HepG2 (cell line): Measurements from ENCODE around the gene IARS2. TPM values are rescaled to one million over a fixed set of nuclear protein-coding genes. Genes with fewer than 3 reads are reported as not detected.

Experiments used
- AGO2 ChIP-seq: fragments of 200-400 bp; formaldehyde crosslinking; optimal IDR thresholded peaks from 2 replicates; pipeline ENCODE3; 2017; ENCODE audit warnings: mild to moderate bottlenecking, low read depth, low read length, moderate library complexity
- CENPX ChIP-seq: sonication (generic); formaldehyde crosslinking; IDR thresholded peaks from 2 replicates; pipeline ENCODE4 v1.9.0; 2021; ENCODE audit warnings: mild to moderate bottlenecking, missing genetic modification reagents, moderate library complexity
- ELF3 ChIP-seq: IDR thresholded peaks from 2 replicates; pipeline ENCODE4 v1.6.1; 2016; ENCODE audit warnings: missing genetic modification reagents, missing compliant biosample characterization
- HOXA5 ChIP-seq: sonication (generic); formaldehyde crosslinking; IDR thresholded peaks from 2 replicates; pipeline ENCODE4 v1.4.0; 2020; ENCODE audit warnings: missing genetic modification reagents
- IKZF4 ChIP-seq: sonication (generic); formaldehyde crosslinking; IDR thresholded peaks from 2 replicates; pipeline ENCODE4 v1.5.1; 2020; ENCODE audit warnings: borderline replicate concordance, mild to moderate bottlenecking, low read depth, missing genetic modification reagents; ENCODE audit errors: not compliant biosample characterization
- MYC ChIP-seq: sonication (generic); formaldehyde crosslinking; IDR thresholded peaks from 2 replicates; pipeline ENCODE4 v1.9.0; 2021; ENCODE audit warnings: missing genetic modification reagents, borderline replicate concordance
- NFE2L2 ChIP-seq: fragments of 150-350 bp; IDR thresholded peaks from 2 replicates; pipeline ENCODE4 v1.6.1; 2014; ENCODE audit warnings: low read length
- NFKB2 ChIP-seq: sonication (generic); formaldehyde crosslinking; IDR thresholded peaks from 2 replicates; pipeline ENCODE4 v1.4.0; 2020; ENCODE audit warnings: missing genetic modification reagents, borderline replicate concordance
- NFKBIZ ChIP-seq: IDR thresholded peaks from 2 replicates; pipeline ENCODE4 v1.6.1; 2018; ENCODE audit warnings: missing genetic modification reagents, missing compliant biosample characterization
- PITX1 ChIP-seq: sonication (generic); formaldehyde crosslinking; IDR thresholded peaks from 2 replicates; pipeline ENCODE4 v1.5.1; 2020; ENCODE audit warnings: mild to moderate bottlenecking, missing genetic modification reagents
- SALL1 ChIP-seq: sonication (generic); formaldehyde crosslinking; IDR thresholded peaks from 2 replicates; pipeline ENCODE4 v1.8.0; 2022; ENCODE audit warnings: mild to moderate bottlenecking, missing genetic modification reagents
- SAP130 ChIP-seq: IDR thresholded peaks from 2 replicates; pipeline ENCODE4 v1.6.1; 2016; ENCODE audit warnings: low read depth
- SIX1 ChIP-seq: sonication (generic); formaldehyde crosslinking; IDR thresholded peaks from 2 replicates; pipeline ENCODE4 v1.4.0; 2020; ENCODE audit warnings: missing genetic modification reagents, borderline replicate concordance
- SMARCC2 ChIP-seq: fragments of 450-650 bp; IDR thresholded peaks from 2 replicates; pipeline ENCODE4 v1.6.1; 2017; ENCODE audit warnings: antibody characterized with exemption, mild to moderate bottlenecking
- ZNF232 ChIP-seq: sonication (generic); formaldehyde crosslinking; IDR thresholded peaks from 2 replicates; pipeline ENCODE4 v1.4.0; 2020; ENCODE audit warnings: missing genetic modification reagents, borderline replicate concordance
- ZNF317 ChIP-seq: sonication (generic); formaldehyde crosslinking; IDR thresholded peaks from 2 replicates; pipeline ENCODE4 v1.5.0; 2020; ENCODE audit warnings: mild to moderate bottlenecking, missing genetic modification reagents
- ZNF468 ChIP-seq: sonication (generic); formaldehyde crosslinking; IDR thresholded peaks from 2 replicates; pipeline ENCODE4 v1.8.0; 2022; ENCODE audit warnings: mild to moderate bottlenecking, moderate library complexity, missing genetic modification reagents
- ZNF510 ChIP-seq: sonication (generic); formaldehyde crosslinking; IDR thresholded peaks from 2 replicates; pipeline ENCODE4 v1.4.0; 2020; ENCODE audit warnings: low read depth, mild to moderate bottlenecking, missing genetic modification reagents
- ZNF607 ChIP-seq: sonication (generic); formaldehyde crosslinking; IDR thresholded peaks from 2 replicates; pipeline ENCODE4 v1.5.1; 2020; ENCODE audit warnings: missing genetic modification reagents, mild to moderate bottlenecking, borderline replicate concordance
- ZNF747 ChIP-seq: sonication (generic); formaldehyde crosslinking; IDR thresholded peaks from 2 replicates; pipeline ENCODE4 v1.8.1; 2023; ENCODE audit warnings: missing genetic modification reagents, mild to moderate bottlenecking, borderline replicate concordance
- polyA plus RNA-seq, 8 experiments: library from polyadenylated mRNA; depleted of rRNA in 3 of 8; stranded (reverse) in 7 of 8; unstranded in 1 of 8; fragments of >200 nt; fragmentation: Illumina TruSeq in 4 of 8; extraction: Trizol in 4 of 8; gene quantifications; 2 replicates each; pipeline versions ENCODE4 v1.2.1 to v1.2.3, GENCODE V29; 2011 to 2016; ENCODE audit warnings: low read depth in 4 of 8, missing spikeins in 1 of 8, mixed read lengths in 1 of 8; ENCODE audit not compliant: insufficient read depth in 1 of 8
- total RNA-seq, 5 experiments: library from RNA; depleted of rRNA; stranded (reverse); fragments of >200 nt; fragmentation: Illumina TruSeq; extraction: Trizol; gene quantifications; 2 replicates each; pipeline ENCODE4 v1.2.3, GENCODE V29; 2016; ENCODE audit warnings: low read depth in 1 of 5
- TF ChIP-seq, protein P1 (sequence below): sonication (generic); formaldehyde crosslinking; IDR thresholded peaks from 2 replicates; pipeline ENCODE4 v1.4.0; 2020; ENCODE audit warnings: mild to moderate bottlenecking, missing genetic modification reagents
- TF ChIP-seq, protein P2 (sequence below): fragments of 450-650 bp; IDR thresholded peaks from 2 replicates; pipeline ENCODE4 v1.6.1; 2016
- TF ChIP-seq, protein P3 (sequence below): sonication (generic); formaldehyde crosslinking; IDR thresholded peaks from 2 replicates; pipeline ENCODE4 v1.8.1; 2023; ENCODE audit warnings: mild to moderate bottlenecking, missing genetic modification reagents, borderline replicate concordance

IARS2 gene
- total and polyA plus RNA-seq, 2 of the 13 experiments (the other 11 are each of a cell fraction or from before 2014, with no cell fraction given) = 28.6 to 122 TPM

DNA sequence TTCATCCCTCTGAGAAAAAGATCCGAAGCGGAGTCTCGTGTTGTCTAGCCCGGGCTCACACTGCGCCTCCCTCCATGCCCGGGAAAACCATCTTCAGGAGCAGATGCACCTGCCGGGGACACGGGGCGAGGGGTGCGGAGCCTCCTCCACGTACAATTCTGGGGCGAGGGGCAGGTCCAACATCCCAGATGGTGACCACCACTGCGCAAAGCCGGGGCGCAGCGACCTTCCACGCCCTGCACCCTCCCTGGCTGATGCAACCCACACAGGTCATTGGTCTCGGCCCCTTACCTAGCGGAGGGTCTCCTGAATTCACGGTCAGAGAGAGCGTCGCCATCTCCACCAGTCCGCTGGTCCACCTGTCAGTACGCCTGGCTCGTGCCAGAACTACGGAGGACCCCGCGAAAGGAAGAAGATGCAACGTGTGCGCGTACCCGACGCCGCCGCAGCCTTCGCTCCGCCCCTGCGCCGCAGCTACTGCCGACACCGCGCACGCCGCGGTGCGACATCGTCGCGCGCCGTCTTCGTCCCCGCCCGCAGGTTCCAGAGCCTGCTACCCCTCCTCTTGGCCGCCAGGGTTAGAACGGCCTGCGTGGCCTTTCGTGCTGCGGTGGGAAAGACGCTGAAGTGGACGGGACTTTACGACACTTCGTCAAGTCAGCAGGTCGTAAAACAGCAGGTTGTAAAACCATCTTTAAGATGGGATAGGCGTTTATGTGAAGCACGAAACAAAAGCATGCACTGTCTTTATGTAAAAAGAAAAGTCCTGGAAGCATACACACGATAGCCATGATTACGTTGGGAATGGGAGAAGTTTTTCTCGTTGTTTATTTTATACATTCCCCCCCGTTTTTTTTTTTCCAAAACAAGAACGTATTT lies 47.6 kb upstream of the IARS2 start, which contains the start of gene EPRS1 (continued):
- TF ChIP-seq, protein P1, sequence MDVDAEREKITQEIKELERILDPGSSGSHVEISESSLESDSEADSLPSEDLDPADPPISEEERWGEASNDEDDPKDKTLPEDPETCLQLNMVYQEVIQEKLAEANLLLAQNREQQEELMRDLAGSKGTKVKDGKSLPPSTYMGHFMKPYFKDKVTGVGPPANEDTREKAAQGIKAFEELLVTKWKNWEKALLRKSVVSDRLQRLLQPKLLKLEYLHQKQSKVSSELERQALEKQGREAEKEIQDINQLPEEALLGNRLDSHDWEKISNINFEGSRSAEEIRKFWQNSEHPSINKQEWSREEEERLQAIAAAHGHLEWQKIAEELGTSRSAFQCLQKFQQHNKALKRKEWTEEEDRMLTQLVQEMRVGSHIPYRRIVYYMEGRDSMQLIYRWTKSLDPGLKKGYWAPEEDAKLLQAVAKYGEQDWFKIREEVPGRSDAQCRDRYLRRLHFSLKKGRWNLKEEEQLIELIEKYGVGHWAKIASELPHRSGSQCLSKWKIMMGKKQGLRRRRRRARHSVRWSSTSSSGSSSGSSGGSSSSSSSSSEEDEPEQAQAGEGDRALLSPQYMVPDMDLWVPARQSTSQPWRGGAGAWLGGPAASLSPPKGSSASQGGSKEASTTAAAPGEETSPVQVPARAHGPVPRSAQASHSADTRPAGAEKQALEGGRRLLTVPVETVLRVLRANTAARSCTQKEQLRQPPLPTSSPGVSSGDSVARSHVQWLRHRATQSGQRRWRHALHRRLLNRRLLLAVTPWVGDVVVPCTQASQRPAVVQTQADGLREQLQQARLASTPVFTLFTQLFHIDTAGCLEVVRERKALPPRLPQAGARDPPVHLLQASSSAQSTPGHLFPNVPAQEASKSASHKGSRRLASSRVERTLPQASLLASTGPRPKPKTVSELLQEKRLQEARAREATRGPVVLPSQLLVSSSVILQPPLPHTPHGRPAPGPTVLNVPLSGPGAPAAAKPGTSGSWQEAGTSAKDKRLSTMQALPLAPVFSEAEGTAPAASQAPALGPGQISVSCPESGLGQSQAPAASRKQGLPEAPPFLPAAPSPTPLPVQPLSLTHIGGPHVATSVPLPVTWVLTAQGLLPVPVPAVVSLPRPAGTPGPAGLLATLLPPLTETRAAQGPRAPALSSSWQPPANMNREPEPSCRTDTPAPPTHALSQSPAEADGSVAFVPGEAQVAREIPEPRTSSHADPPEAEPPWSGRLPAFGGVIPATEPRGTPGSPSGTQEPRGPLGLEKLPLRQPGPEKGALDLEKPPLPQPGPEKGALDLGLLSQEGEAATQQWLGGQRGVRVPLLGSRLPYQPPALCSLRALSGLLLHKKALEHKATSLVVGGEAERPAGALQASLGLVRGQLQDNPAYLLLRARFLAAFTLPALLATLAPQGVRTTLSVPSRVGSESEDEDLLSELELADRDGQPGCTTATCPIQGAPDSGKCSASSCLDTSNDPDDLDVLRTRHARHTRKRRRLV (CRISPR knock-in tag) = 0 out of 2 replicates have a peak, but pooled peaks have one; percentile 67
- TF ChIP-seq ZNF607 (CRISPR knock-in tag) (peak; percentile 78), SIX1 (CRISPR knock-in tag) (peak; percentile 31; the same call in 1 of the 2 replicates), ZNF232 (CRISPR knock-in tag) (no peak), AGO2 (peak; percentile 49), CENPX (CRISPR knock-in tag) (no peak), PITX1 (CRISPR knock-in tag) (no peak; the same call in 1 of the 2 replicates), ZNF468 (CRISPR knock-in tag) (no peak), NFKB2 (peak; percentile 93; the same call in 1 of the 2 replicates), ZNF747 (peak; percentile 88), NFKBIZ (0 out of 2 replicates have a peak, but pooled peaks have one; percentile 52), ZNF317 (CRISPR knock-in tag) (no peak; the same call in 1 of the 2 replicates), SALL1 (CRISPR knock-in tag) (peak; percentile 93), HOXA5 (peak; percentile 34; the same call in 1 of the 2 replicates), SMARCC2 (no peak), IKZF4 (CRISPR knock-in tag) (peak; percentile 76), ZNF510 (no peak), SAP130 (CRISPR knock-in tag) (peak; percentile 96), NFE2L2 (no peak), MYC (CRISPR knock-in tag) (peak; percentile 97), ELF3 (CRISPR knock-in tag) (peak; percentile 73)
- TF ChIP-seq, protein P2, sequence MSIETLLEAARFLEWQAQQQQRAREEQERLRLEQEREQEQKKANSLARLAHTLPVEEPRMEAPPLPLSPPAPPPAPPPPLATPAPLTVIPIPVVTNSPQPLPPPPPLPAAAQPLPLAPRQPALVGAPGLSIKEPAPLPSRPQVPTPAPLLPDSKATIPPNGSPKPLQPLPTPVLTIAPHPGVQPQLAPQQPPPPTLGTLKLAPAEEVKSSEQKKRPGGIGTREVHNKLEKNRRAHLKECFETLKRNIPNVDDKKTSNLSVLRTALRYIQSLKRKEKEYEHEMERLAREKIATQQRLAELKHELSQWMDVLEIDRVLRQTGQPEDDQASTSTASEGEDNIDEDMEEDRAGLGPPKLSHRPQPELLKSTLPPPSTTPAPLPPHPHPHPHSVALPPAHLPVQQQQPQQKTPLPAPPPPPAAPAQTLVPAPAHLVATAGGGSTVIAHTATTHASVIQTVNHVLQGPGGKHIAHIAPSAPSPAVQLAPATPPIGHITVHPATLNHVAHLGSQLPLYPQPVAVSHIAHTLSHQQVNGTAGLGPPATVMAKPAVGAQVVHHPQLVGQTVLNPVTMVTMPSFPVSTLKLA = peak; percentile 57
- TF ChIP-seq, protein P3, sequence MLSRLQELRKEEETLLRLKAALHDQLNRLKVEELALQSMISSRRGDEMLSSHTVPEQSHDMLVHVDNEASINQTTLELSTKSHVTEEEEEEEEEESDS = no peak
